ENCODE data around the gene TMEM208. TPM values are rescaled to one million over a fixed set of nuclear protein-coding genes. Genes with fewer than 3 reads are reported as not detected.

TMEM208 gene
- total and polyA plus RNA-seq, 12 donors: 7.6 to 92.0 (median 13.0) TPM

GRCh38 chr16:67265834-67266233 lies 38.9 kb downstream of the TMEM208 start:
- H3K36me3 ChIP-seq: no peaks in the 10 kb centered on the region
- intact Hi-C loops (cut with DNase I): loop anchor here in 2 of 10 donors (10.0 kb wide), 2 partner anchors 129 to 139 kb away; partner anchors contain the start of gene TPPP3 (in 1 of the 2)
- ATAC-seq (no peak), DNase-seq (no peak)
- H3K27me3 ChIP-seq: peaks cover 0 to 5% (median 0%) of the 10 kb centered on the region in 7 donors
- peaks cover 0 to 12% (median 0%) of the 10 kb centered on the region in 9 donors for H3K4me1 ChIP-seq
- H3K27ac ChIP-seq: no peak overlapping the region
- H3K4me3 ChIP-seq: no peak overlapping the region
- WGBS, 2 donors: 66 to 68% methylated on average over 8 of the region's 8 CpGs
- TF ChIP-seq, protein P1, sequence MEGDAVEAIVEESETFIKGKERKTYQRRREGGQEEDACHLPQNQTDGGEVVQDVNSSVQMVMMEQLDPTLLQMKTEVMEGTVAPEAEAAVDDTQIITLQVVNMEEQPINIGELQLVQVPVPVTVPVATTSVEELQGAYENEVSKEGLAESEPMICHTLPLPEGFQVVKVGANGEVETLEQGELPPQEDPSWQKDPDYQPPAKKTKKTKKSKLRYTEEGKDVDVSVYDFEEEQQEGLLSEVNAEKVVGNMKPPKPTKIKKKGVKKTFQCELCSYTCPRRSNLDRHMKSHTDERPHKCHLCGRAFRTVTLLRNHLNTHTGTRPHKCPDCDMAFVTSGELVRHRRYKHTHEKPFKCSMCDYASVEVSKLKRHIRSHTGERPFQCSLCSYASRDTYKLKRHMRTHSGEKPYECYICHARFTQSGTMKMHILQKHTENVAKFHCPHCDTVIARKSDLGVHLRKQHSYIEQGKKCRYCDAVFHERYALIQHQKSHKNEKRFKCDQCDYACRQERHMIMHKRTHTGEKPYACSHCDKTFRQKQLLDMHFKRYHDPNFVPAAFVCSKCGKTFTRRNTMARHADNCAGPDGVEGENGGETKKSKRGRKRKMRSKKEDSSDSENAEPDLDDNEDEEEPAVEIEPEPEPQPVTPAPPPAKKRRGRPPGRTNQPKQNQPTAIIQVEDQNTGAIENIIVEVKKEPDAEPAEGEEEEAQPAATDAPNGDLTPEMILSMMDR (IDR thresholded peaks at IDR 0.05): no peak
- no peaks in the 10 kb centered on the region for H3K9me3 ChIP-seq

DNA sequence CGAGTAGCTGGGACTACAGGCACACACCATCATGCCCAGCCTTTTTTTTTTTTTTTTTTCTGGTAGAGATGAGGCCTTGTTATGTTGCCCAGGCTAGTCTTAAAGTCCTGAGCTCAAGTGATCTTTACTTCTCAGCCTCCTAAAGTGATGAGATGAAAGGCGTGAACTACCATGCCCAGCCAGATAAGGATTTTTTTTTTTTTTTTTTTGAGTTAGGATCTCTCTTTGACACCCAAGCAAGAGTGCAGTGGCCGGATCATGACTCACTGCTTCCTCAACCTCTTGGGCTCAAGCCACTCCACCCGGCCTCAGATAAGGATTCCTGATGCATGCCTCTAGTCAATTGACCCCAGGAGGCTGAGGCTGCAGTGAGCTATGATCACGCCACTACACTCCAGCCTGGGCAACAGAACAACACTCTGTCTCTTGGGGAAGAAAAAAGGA lies 41.2 kb downstream of the TMEM208 start:
- Histone ChIP-seq H3K27ac (no peak overlapping the region), H3K27me3 (peaks cover 0 to 5% (median 0%) of the 10 kb centered on the region in 7 donors), H3K36me3 (no peaks in the 10 kb centered on the region), H3K4me3 (no peak overlapping the region), H3K9me3 (no peaks in the 10 kb centered on the region), H3K4me1 (peaks cover 0 to 10% (median 0%) of the 10 kb centered on the region in 9 donors)
- 38 to 52% methylated on average over 5 of the region's 5 CpGs for WGBS, 2 donors
- intact Hi-C loops (cut with DNase I): loop anchor here in 2 of 10 donors (10.0 kb wide), 2 partner anchors 127 to 137 kb away; partner anchors contain the start of gene TPPP3 (in 1 of the 2)
- peak; percentile 42 to 90 (median 66) for ATAC-seq
- DNase-seq: peak in 1 of 2 donors; percentile 55
- TF ChIP-seq, protein P1 (IDR thresholded peaks at IDR 0.05): no peak

DNA sequence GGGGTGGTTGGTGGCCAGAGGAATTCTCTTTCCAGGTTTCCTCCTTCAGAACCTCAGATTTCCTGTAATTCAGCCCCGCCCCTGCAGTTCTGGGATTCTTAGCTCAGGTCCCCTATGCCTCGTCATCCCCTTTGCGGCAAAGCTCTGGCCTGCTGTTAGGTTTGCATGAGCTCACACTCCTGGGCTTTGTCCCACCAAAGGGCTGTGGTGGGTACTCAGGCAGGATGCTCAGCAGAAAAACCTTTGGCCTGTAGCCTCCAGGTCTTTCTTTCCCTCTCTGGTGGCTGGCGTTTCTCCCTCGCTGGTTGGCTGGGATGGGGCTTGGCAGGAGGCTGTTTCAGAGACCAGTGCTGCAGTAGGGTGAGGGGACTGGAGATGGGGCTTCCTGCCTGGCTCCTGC lies 42.8 kb downstream of the TMEM208 start:
- DNase-seq: no peak
- H3K36me3 ChIP-seq: no peaks in the 10 kb centered on the region
- no peak overlapping the region for H3K27ac ChIP-seq
- 56 to 70% methylated on average over 5 of the region's 5 CpGs for WGBS, 2 donors
- H3K9me3 ChIP-seq: no peaks in the 10 kb centered on the region
- no peak overlapping the region for H3K4me3 ChIP-seq
- TF ChIP-seq, protein P1 (IDR thresholded peaks at IDR 0.05): no peak
- H3K27me3 ChIP-seq: peaks cover 0 to 5% (median 0%) of the 10 kb centered on the region in 7 donors
- peaks cover 0 to 10% (median 0%) of the 10 kb centered on the region in 9 donors for H3K4me1 ChIP-seq
- ATAC-seq: no peak
- intact Hi-C loops (cut with DNase I): loop anchor here in 5 of 10 donors (10.0 kb wide), 4 partner anchors 85 to 145 kb away; partner anchors contain the start of genes TPPP3 (in 2 of the 5) and ZDHHC1 (in 1 of the 5)

GRCh38 chr16:67270931-67271338 lies 44.0 kb downstream of the TMEM208 start:
- ATAC-seq (peak in 1 of 8 donors; percentile 19), DNase-seq (no peak)
- no peaks in the 10 kb centered on the region for H3K27me3 ChIP-seq
- WGBS, 2 donors: 90 to 93% methylated on average over 11 of the region's 11 CpGs
- no peaks in the 10 kb centered on the region for H3K9me3 ChIP-seq
- TF ChIP-seq, protein P1 (IDR thresholded peaks at IDR 0.05): no peak
- peaks cover 0 to 6% (median 0%) of the 10 kb centered on the region in 9 donors for H3K36me3 ChIP-seq
- no peak overlapping the region for H3K27ac ChIP-seq
- intact Hi-C loops (cut with DNase I): loop anchor here in 3 of 10 donors (10.0 kb wide), 3 partner anchors 84 to 144 kb away; partner anchors contain the start of genes TPPP3 (in 1 of the 3) and ZDHHC1 (in 1 of the 3)
- H3K4me1 ChIP-seq: peaks cover 0 to 10% (median 0%) of the 10 kb centered on the region in 9 donors
- H3K4me3 ChIP-seq: no peak overlapping the region
